Ishikawa (cell line): ENCODE results near the gene S1PR5.
A peak's percentile ranks its signal among the peaks of the same experiment; 100 is the strongest.

Experiments used
- CEBPB ChIP-seq: IDR thresholded peaks from 2 replicates; pipeline ENCODE4 v1.6.1; 2012
- CREB1 ChIP-seq: IDR thresholded peaks from 2 replicates; pipeline ENCODE4 v1.6.1; 2012; ENCODE audit warnings: low read depth
- EGR1 ChIP-seq: IDR thresholded peaks from 2 replicates; pipeline ENCODE4 v1.6.1; 2012
- EP300 ChIP-seq: IDR thresholded peaks from 2 replicates; pipeline ENCODE4 v1.6.1; 2012; ENCODE audit warnings: borderline replicate concordance
- FOXM1 ChIP-seq: IDR thresholded peaks from 2 replicates; pipeline ENCODE4 v1.6.1; 2012; ENCODE audit warnings: low read depth, borderline replicate concordance
- NFIC ChIP-seq: IDR thresholded peaks from 2 replicates; pipeline ENCODE4 v1.6.1; 2012
- RAD21 ChIP-seq: IDR thresholded peaks from 2 replicates; pipeline ENCODE4 v1.6.1; 2012; ENCODE audit warnings: low read depth
- TAF1 ChIP-seq: IDR thresholded peaks from 2 replicates; pipeline ENCODE4 v1.6.1; 2012; ENCODE audit warnings: low read depth, mild to moderate bottlenecking
- TCF12 ChIP-seq: IDR thresholded peaks from 2 replicates; pipeline ENCODE4 v1.6.1; 2012; ENCODE audit warnings: low read depth
- TEAD4 ChIP-seq: IDR thresholded peaks from 2 replicates; pipeline ENCODE4 v1.6.1; 2012
- YY1 ChIP-seq: IDR thresholded peaks from 2 replicates; pipeline ENCODE4 v1.6.1; 2012; ENCODE audit warnings: low read depth
- ZBTB7A ChIP-seq: IDR thresholded peaks from 2 replicates; pipeline ENCODE4 v1.6.1; 2012; ENCODE audit warnings: low read depth
- TF ChIP-seq, protein P1 (sequence below): IDR thresholded peaks from 2 replicates; pipeline ENCODE4 v1.6.1; 2012
- TF ChIP-seq, protein P2 (sequence below): IDR thresholded peaks from 2 replicates; pipeline ENCODE4 v1.6.1; 2012; ENCODE audit warnings: low read depth, mild to moderate bottlenecking
- TF ChIP-seq, protein P3 (sequence below): IDR thresholded peaks from 2 replicates; pipeline ENCODE4 v1.6.1; 2012

The S1PR5 gene

DNA sequence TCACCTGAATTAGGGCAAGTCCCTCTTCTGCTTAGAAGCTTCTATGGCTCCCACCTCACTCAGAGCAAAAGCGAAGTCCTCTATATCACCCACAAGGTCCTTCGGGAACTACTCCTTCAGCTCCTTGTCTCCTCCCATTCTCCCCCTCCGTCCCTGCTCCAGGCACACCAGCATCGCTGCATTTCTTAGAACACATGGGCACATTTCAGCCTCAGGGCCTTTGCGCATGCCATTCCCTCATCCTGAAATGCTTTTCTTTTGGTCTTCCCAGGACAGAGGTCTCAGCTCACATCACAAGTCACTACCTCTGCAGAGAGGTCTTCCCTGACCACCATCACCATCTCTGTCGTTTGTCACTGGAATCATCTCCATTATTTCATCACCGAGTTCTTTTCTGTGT lies 4.0 kb downstream of the S1PR5 start:
- TF ChIP-seq NFIC (no peak), CEBPB (no peak), EP300 (no peak), YY1 (no peak), CREB1 (no peak), ZBTB7A (no peak), TCF12 (no peak), EGR1 (no peak), TAF1 (no peak), RAD21 (no peak), FOXM1 (no peak), TEAD4 (no peak)
- TF ChIP-seq, protein P1, sequence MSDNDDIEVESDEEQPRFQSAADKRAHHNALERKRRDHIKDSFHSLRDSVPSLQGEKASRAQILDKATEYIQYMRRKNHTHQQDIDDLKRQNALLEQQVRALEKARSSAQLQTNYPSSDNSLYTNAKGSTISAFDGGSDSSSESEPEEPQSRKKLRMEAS, result no peak
- TF ChIP-seq, protein P2, sequence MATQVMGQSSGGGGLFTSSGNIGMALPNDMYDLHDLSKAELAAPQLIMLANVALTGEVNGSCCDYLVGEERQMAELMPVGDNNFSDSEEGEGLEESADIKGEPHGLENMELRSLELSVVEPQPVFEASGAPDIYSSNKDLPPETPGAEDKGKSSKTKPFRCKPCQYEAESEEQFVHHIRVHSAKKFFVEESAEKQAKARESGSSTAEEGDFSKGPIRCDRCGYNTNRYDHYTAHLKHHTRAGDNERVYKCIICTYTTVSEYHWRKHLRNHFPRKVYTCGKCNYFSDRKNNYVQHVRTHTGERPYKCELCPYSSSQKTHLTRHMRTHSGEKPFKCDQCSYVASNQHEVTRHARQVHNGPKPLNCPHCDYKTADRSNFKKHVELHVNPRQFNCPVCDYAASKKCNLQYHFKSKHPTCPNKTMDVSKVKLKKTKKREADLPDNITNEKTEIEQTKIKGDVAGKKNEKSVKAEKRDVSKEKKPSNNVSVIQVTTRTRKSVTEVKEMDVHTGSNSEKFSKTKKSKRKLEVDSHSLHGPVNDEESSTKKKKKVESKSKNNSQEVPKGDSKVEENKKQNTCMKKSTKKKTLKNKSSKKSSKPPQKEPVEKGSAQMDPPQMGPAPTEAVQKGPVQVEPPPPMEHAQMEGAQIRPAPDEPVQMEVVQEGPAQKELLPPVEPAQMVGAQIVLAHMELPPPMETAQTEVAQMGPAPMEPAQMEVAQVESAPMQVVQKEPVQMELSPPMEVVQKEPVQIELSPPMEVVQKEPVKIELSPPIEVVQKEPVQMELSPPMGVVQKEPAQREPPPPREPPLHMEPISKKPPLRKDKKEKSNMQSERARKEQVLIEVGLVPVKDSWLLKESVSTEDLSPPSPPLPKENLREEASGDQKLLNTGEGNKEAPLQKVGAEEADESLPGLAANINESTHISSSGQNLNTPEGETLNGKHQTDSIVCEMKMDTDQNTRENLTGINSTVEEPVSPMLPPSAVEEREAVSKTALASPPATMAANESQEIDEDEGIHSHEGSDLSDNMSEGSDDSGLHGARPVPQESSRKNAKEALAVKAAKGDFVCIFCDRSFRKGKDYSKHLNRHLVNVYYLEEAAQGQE, result no peak
- TF ChIP-seq, protein P3, sequence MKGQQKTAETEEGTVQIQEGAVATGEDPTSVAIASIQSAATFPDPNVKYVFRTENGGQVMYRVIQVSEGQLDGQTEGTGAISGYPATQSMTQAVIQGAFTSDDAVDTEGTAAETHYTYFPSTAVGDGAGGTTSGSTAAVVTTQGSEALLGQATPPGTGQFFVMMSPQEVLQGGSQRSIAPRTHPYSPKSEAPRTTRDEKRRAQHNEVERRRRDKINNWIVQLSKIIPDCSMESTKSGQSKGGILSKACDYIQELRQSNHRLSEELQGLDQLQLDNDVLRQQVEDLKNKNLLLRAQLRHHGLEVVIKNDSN, result no peak

DNA sequence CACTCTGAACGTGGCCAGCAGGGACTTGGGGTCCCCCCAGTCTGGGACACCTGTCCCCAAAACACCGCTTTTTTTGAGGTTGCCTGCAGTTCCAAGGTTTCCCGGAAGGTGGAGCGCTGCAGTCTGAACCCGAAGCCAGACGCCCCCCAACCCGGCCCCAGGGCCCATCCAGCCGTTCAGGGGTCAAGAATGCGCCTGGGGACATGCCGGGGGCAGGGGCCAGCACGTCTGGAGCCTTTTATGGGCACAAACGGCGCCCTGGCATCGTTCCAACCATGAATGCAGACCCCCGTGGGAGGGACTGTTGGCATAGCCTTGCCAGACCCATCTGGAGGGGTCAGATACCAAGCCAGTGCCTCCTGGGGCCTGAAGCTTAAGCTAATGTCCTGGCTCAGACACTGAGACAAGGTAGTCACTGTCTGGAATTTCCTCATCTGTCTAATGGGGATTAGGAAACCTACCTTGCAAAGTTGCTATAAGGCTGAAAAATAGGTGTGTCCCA lies 6.9 kb downstream of the S1PR5 start:
- TF ChIP-seq TCF12, result no peak
- peak; percentile 60 for TF ChIP-seq NFIC
- TF ChIP-seq EP300, result peak; percentile 38; the same call in 1 of the 2 replicates
- peak; percentile 82 for TF ChIP-seq ZBTB7A

DNA sequence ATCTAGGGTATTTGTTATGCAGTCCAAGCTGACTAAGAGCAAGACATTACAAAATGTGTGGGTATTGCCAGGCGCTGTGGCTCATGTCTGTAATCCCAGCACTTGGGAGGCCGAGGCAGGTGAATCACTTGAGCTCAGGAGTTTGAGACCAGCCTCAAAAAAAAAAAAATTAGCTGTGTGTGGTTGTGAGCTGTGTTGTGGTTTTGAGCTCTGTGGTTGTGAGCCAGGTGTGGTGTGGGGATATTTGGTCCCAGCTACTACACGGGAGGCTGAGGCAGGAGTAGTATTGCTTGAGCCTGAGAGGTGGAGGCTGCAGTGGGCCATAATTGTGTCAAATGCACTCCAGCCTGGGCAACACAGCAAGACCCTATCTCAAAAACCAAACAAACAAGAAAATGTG lies 8.5 kb downstream of the S1PR5 start:
- TF ChIP-seq, protein P3, result no peak
- TF ChIP-seq RAD21, result no peak
- no peak for TF ChIP-seq CEBPB
- TF ChIP-seq NFIC, result no peak
- no peak for TF ChIP-seq TCF12
- TF ChIP-seq, protein P2, result no peak
- no peak for TF ChIP-seq EGR1
- no peak for TF ChIP-seq TEAD4
- TF ChIP-seq ZBTB7A, result no peak

DNA sequence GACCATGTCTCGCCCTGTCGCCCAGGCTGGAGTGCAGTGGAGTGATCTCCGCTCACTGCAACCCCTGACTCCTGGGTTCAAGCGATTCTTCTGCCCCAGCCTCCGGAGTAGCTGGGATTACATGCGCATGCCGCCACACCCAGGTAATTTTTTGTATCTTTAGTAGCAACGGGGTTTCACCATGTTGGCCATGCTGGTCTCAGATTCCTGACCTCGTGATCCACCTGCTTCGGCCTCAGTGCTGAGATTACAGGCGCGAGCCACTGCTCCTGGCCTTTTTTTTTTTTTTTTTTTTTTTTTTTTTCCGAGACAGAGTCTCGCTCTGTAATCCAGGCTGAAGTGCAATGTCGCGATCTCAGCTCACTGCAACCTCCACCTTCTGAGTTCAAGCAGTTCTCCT lies 9.2 kb downstream of the S1PR5 start:
- TF ChIP-seq TAF1 (no peak), NFIC (no peak), EGR1 (no peak), YY1 (no peak), CEBPB (no peak), RAD21 (no peak), CREB1 (no peak)
- TF ChIP-seq, protein P1, result no peak
- TF ChIP-seq, protein P3, result no peak

DNA sequence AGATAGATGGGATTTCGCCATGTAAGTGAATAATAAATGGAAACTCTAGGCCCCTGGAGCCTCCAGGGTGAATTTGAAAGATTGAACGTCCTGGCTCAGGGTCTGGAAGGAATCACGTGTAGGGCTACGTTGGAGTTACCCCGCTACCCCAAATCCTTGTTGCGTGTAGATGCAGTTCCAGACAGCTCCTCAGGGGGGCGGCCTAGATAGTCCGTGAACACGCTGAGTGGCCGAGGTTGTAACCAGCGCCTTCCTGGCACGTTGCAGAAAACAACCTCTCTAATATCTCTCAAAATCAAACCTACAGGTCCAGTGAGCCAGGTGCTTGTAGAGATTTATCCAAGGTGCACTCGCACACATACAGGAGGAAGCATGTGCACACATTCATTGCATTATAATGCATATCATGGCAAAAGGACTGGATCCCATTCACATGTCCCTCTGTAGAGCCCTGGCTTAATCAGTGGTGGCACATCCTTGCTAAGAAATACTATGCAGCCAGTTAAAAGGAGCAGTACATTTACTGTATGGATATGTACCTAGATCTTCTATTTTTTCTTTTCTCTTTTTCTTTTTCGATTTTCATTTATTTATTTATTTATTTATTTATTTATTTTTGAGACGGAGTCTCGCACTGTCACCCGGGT lies 11.5 kb downstream of the S1PR5 start:
- TF ChIP-seq, protein P2, result no peak
- TF ChIP-seq, protein P3, result peak; percentile 64
- TF ChIP-seq, protein P1, result peak; percentile 45
- peak; percentile 77 for TF ChIP-seq RAD21
